ENCODE results near the gene HIVEP1.
A peak's percentile ranks its signal among the peaks of the same experiment; 100 is the strongest.

Gene HIVEP1

GRCh38 chr6:12001004-12001705 is 11.0 kb upstream of the HIVEP1 start:
- DNase-seq (ENCODE audit: low read depth): peak; percentile 30
- no peak for TF ChIP-seq CTCF (conservative IDR thresholded peaks at IDR 0.05; ENCODE audit: control insufficient read depth, insufficient read depth, low read depth, low read length)
- H3K4me3 ChIP-seq (ENCODE audit: control insufficient read depth, low read depth, low read length): no peak overlapping the region

GRCh38 chr6:12001706-12002435 is 10.2 kb upstream of the HIVEP1 start:
- H3K4me3 ChIP-seq (ENCODE audit: control insufficient read depth, low read depth, low read length): no peak overlapping the region
- TF ChIP-seq CTCF (conservative IDR thresholded peaks at IDR 0.05; ENCODE audit: control insufficient read depth, insufficient read depth, low read depth, low read length): no peak
- no peak for DNase-seq (ENCODE audit: low read depth)

- H3K4me3 ChIP-seq (ENCODE audit: control insufficient read depth, low read depth, low read length): no peak overlapping the region
- TF ChIP-seq CTCF (conservative IDR thresholded peaks at IDR 0.05; ENCODE audit: control insufficient read depth, insufficient read depth, low read depth, low read length): no peak
- no peak for DNase-seq (ENCODE audit: low read depth)
These were observed 4.6 kb upstream of the HIVEP1 start for GRCh38 chr6:12007473-12007872.

- H3K4me3 ChIP-seq (ENCODE audit: control insufficient read depth, low read depth, low read length): peak overlapping the region; percentile 76
- no peak for DNase-seq (ENCODE audit: low read depth)
- TF ChIP-seq CTCF (conservative IDR thresholded peaks at IDR 0.05; ENCODE audit: control insufficient read depth, insufficient read depth, low read depth, low read length): no peak
These were observed 4.2 kb upstream of the HIVEP1 start for GRCh38 chr6:12007887-12008286.

- no peak for TF ChIP-seq CTCF (conservative IDR thresholded peaks at IDR 0.05; ENCODE audit: control insufficient read depth, insufficient read depth, low read depth, low read length)
- peak overlapping the region; percentile 76 for H3K4me3 ChIP-seq (ENCODE audit: control insufficient read depth, low read depth, low read length)
- DNase-seq (ENCODE audit: low read depth): peak; percentile 38
These were observed 3.5 kb upstream of the HIVEP1 start for GRCh38 chr6:12008366-12009179.

- peak overlapping the region; percentile 70 for H3K4me3 ChIP-seq (ENCODE audit: control insufficient read depth, low read depth, low read length)
- TF ChIP-seq CTCF (conservative IDR thresholded peaks at IDR 0.05; ENCODE audit: control insufficient read depth, insufficient read depth, low read depth, low read length): no peak
- DNase-seq (ENCODE audit: low read depth): peak; percentile 37
These were observed 2.9 kb upstream of the HIVEP1 start for GRCh38 chr6:12009180-12009685.

Measured in fibroblast of mammary gland (primary cell).